WTC11 (cell line): Measurements from ENCODE around the gene CCDC3. TPM values are rescaled to one million over a fixed set of nuclear protein-coding genes. Genes with fewer than 3 reads are reported as not detected.

ENCODE experiments used
- ATAC-seq: fragments of 200-7000 bp; cut with Tn5 transposase; 2 replicates; pipeline ENCODE4 v1.10.0; 2021; ENCODE audit warnings: mild to moderate bottlenecking, moderate library complexity
- CTCF ChIA-PET: fragments of 300-600 bp; sonication (Branson Sonifier 250); formaldehyde crosslinking; loops from one replicate; lab custom pipeline; 2021; ENCODE audit warnings: antibody characterized with exemption; lab: Charles Lee
- POLR2A ChIA-PET: fragments of 350-600 bp; sonication (Branson Sonifier 250); formaldehyde crosslinking; loops from one replicate; lab custom pipeline; 2021; ENCODE audit warnings: antibody characterized with exemption; lab: Charles Lee
- DNase-seq: peaks from one replicate; pipeline ENCODE4 v3.0.0; 2021; ENCODE audit warnings: low spot score
- H3K27ac Mint-ChIP-seq: 2 replicates; pipeline ENCODE4 v1.8.0; 2021; ENCODE audit warnings: mixed read lengths
- H3K27me3 Mint-ChIP-seq: 2 replicates; pipeline ENCODE4 v1.8.0; 2021; ENCODE audit warnings: low read depth, mild to moderate bottlenecking, moderate library complexity, mixed read lengths
- H3K36me3 Mint-ChIP-seq: 2 replicates; pipeline ENCODE4 v1.8.0; 2021; ENCODE audit warnings: mixed read lengths
- H3K4me1 Mint-ChIP-seq: 2 replicates; pipeline ENCODE4 v1.8.0; 2022; ENCODE audit warnings: mixed read lengths
- H3K4me3 Mint-ChIP-seq: 2 replicates; pipeline ENCODE4 v1.8.0; 2021; ENCODE audit warnings: mild to moderate bottlenecking, moderate library complexity, mixed read lengths
- H3K9me3 Mint-ChIP-seq: 2 replicates; pipeline ENCODE4 v1.8.0; 2021; ENCODE audit warnings: mixed read lengths
- CDX4 ChIP-seq: fragments of 250-450 bp; sonication (Bioruptor Pico); IDR thresholded peaks from 2 replicates; pipeline ENCODE4 v1.9.0; 2021; ENCODE audit warnings: moderate library complexity, mild to moderate bottlenecking, inconsistent platforms, borderline replicate concordance
- EMX1 ChIP-seq: fragments of 250-450 bp; sonication (Bioruptor Pico); IDR thresholded peaks from 2 replicates; pipeline ENCODE4 v1.8.0; 2021; ENCODE audit warnings: mild to moderate bottlenecking
- ERG ChIP-seq: fragments of 250-450 bp; sonication (Bioruptor Pico); IDR thresholded peaks from 2 replicates; pipeline ENCODE4 v1.8.0; 2021; ENCODE audit warnings: mild to moderate bottlenecking
- ESRRA ChIP-seq: sonication (generic); formaldehyde crosslinking; IDR thresholded peaks from 2 replicates; pipeline ENCODE4 v1.8.1; 2022; ENCODE audit warnings: mild to moderate bottlenecking, missing genetic modification reagents, borderline replicate concordance
- FOXK1 ChIP-seq: sonication (generic); formaldehyde crosslinking; IDR thresholded peaks from 2 replicates; pipeline ENCODE4 v1.8.0; 2022; ENCODE audit warnings: mild to moderate bottlenecking, moderate library complexity, missing genetic modification reagents
- FOXP1 ChIP-seq: sonication (generic); formaldehyde crosslinking; IDR thresholded peaks from 2 replicates; pipeline ENCODE4 v1.8.0; 2022; ENCODE audit warnings: missing genetic modification reagents, mild to moderate bottlenecking, moderate library complexity, borderline replicate concordance
- GRHL2 ChIP-seq: fragments of 250-450 bp; sonication (Bioruptor Pico); IDR thresholded peaks from 2 replicates; pipeline ENCODE4 v1.8.0; 2022; ENCODE audit warnings: mild to moderate bottlenecking, moderate library complexity; ENCODE audit not compliant: insufficient replicate concordance, severe bottlenecking
- HMGXB4 ChIP-seq: sonication (generic); formaldehyde crosslinking; IDR thresholded peaks from 2 replicates; pipeline ENCODE4 v1.8.1; 2023; ENCODE audit warnings: mild to moderate bottlenecking, moderate library complexity, missing genetic modification reagents
- JAZF1 ChIP-seq: fragments of 250-450 bp; sonication (Bioruptor Pico); IDR thresholded peaks from 2 replicates; pipeline ENCODE4 v1.9.0; 2021; ENCODE audit warnings: moderate library complexity, mild to moderate bottlenecking, inconsistent platforms
- MYBL2 ChIP-seq: sonication (generic); formaldehyde crosslinking; IDR thresholded peaks from 2 replicates; pipeline ENCODE4 v1.8.1; 2023; ENCODE audit warnings: mild to moderate bottlenecking, moderate library complexity, missing genetic modification reagents
- NFATC4 ChIP-seq: fragments of 250-450 bp; sonication (Bioruptor Pico); IDR thresholded peaks from 2 replicates; pipeline ENCODE4 v1.9.0; 2021; ENCODE audit warnings: mild to moderate bottlenecking
- NFE2L1 ChIP-seq: sonication (generic); formaldehyde crosslinking; IDR thresholded peaks from 2 replicates; pipeline ENCODE4 v1.8.1; 2023; ENCODE audit warnings: missing genetic modification reagents
- NR2C2 ChIP-seq: sonication (generic); formaldehyde crosslinking; IDR thresholded peaks from 2 replicates; pipeline ENCODE4 v1.8.0; 2022; ENCODE audit warnings: mild to moderate bottlenecking, missing genetic modification reagents
- TCF7 ChIP-seq: sonication (generic); formaldehyde crosslinking; IDR thresholded peaks from 2 replicates; pipeline ENCODE4 v1.8.0; 2022; ENCODE audit warnings: mild to moderate bottlenecking, low read depth, missing genetic modification reagents, moderate library complexity
- USF1 ChIP-seq: sonication (generic); formaldehyde crosslinking; IDR thresholded peaks from 2 replicates; pipeline ENCODE4 v1.8.0; 2022; ENCODE audit warnings: mild to moderate bottlenecking, missing genetic modification reagents
- USF2 ChIP-seq: sonication (generic); formaldehyde crosslinking; IDR thresholded peaks from 2 replicates; pipeline ENCODE4 v1.8.1; 2023; ENCODE audit warnings: mild to moderate bottlenecking, missing genetic modification reagents, moderate library complexity
- ZMAT4 ChIP-seq: fragments of 250-450 bp; sonication (Bioruptor Pico); IDR thresholded peaks from 2 replicates; pipeline ENCODE4 v1.9.0; 2021; ENCODE audit warnings: mild to moderate bottlenecking
- ZNF121 ChIP-seq: sonication (generic); formaldehyde crosslinking; IDR thresholded peaks from 2 replicates; pipeline ENCODE4 v1.8.0; 2023; ENCODE audit warnings: missing genetic modification reagents
- ZNF138 ChIP-seq: sonication (generic); formaldehyde crosslinking; conservative IDR thresholded peaks from 2 replicates; pipeline ENCODE4 v1.8.1; 2022; ENCODE audit warnings: mild to moderate bottlenecking, moderate library complexity, missing genetic modification reagents
- ZNF281 ChIP-seq: sonication (generic); formaldehyde crosslinking; IDR thresholded peaks from 2 replicates; pipeline ENCODE4 v1.8.0; 2023; ENCODE audit warnings: mild to moderate bottlenecking, missing genetic modification reagents
- ZNF416 ChIP-seq: fragments of 250-450 bp; sonication (Bioruptor Pico); IDR thresholded peaks from 2 replicates; pipeline ENCODE4 v1.9.0; 2021; ENCODE audit warnings: mild to moderate bottlenecking, inconsistent platforms
- ZNF423 ChIP-seq: fragments of 250-450 bp; sonication (Bioruptor Pico); IDR thresholded peaks from 2 replicates; pipeline ENCODE4 v2.1.2; 2022; ENCODE audit warnings: mild to moderate bottlenecking, moderate library complexity
- ZNF532 ChIP-seq: fragments of 250-450 bp; sonication (Bioruptor Pico); IDR thresholded peaks from 2 replicates; pipeline ENCODE4 v1.9.0; 2021; ENCODE audit warnings: mild to moderate bottlenecking, borderline replicate concordance
- total RNA-seq: library from RNA; stranded (reverse); gene quantifications from 3 replicates; pipeline ENCODE4 v1.2.3, GENCODE V29; 2021

CCDC3 gene
- total RNA-seq, 1 experiment from 2014 or later = 3.5 TPM

- no peak overlapping the region for H3K27ac Mint-ChIP-seq
- H3K9me3 Mint-ChIP-seq = peaks cover 19% of the 10 kb centered on the region
- TF ChIP-seq FOXP1 = no peak
- TF ChIP-seq MYBL2 (CRISPR knock-in tag) = no peak
- TF ChIP-seq ZNF138 (CRISPR knock-in tag) = no peak
- TF ChIP-seq GRHL2 (CRISPR knock-in tag) = no peak
- TF ChIP-seq USF2 (CRISPR knock-in tag) = peak; percentile 54
- peak; percentile 53 for TF ChIP-seq USF1 (CRISPR knock-in tag)
- TF ChIP-seq, all 79 proteins: peak for 2
- ChIA-PET POLR2A (interaction anchor here (0.5 kb wide), 1 partner anchor 633 kb away, joined by 5 read pairs; no protein-coding TSS in a partner anchor), CTCF (interaction anchor here (0.8 kb wide), 1 partner anchor 190 kb away, joined by 3 read pairs; no protein-coding TSS in a partner anchor)
- DNase-seq = no peak
- Mint-ChIP-seq H3K4me1 (peaks cover 10% of the 10 kb centered on the region), H3K27me3 (peaks cover 2% of the 10 kb centered on the region; the same call in 1 of the 2 replicates), H3K4me3 (no peak overlapping the region), H3K36me3 (no peaks in the 10 kb centered on the region)
- ATAC-seq = peak; percentile 44
Observed at GRCh38 chr10:12897278-12897677, 104.2 kb downstream of the CCDC3 start.

GRCh38 chr10:12896251-12896650, 105.3 kb downstream of the CCDC3 start:
- peaks cover 29% of the 10 kb centered on the region for H3K9me3 Mint-ChIP-seq
- ChIA-PET POLR2A (no interaction called here), CTCF (no interaction called here)
- no peaks in the 10 kb centered on the region for H3K36me3 Mint-ChIP-seq
- no peak overlapping the region for H3K4me3 Mint-ChIP-seq
- no peak for ATAC-seq
- no peak for DNase-seq
- peaks cover 2% of the 10 kb centered on the region; the same call in 1 of the 2 replicates for H3K27me3 Mint-ChIP-seq
- H3K27ac Mint-ChIP-seq = no peak overlapping the region
- H3K4me1 Mint-ChIP-seq = peaks cover 8% of the 10 kb centered on the region
- no peak for TF ChIP-seq ZNF121 (CRISPR knock-in tag)
- no peak for TF ChIP-seq GRHL2 (CRISPR knock-in tag)
- no peak for TF ChIP-seq ZNF416 (CRISPR knock-in tag)
- TF ChIP-seq NFE2L1 = no peak
- TF ChIP-seq HMGXB4 (CRISPR knock-in tag) = no peak
- no peak for TF ChIP-seq ZNF423 (CRISPR knock-in tag)
- TF ChIP-seq JAZF1 (CRISPR knock-in tag) = no peak
- no peak for TF ChIP-seq EMX1 (CRISPR knock-in tag)
- TF ChIP-seq ERG (CRISPR knock-in tag) = no peak
- TF ChIP-seq ESRRA (CRISPR knock-in tag) = no peak
- no peak for TF ChIP-seq ZMAT4
- no peak for TF ChIP-seq FOXK1 (CRISPR knock-in tag)
- no peak for TF ChIP-seq NR2C2 (CRISPR knock-in tag)
- no peak for TF ChIP-seq TCF7 (CRISPR knock-in tag)
- TF ChIP-seq ZNF281 (CRISPR knock-in tag) = no peak
- no peak for TF ChIP-seq NFATC4 (CRISPR knock-in tag)
- TF ChIP-seq CDX4 (CRISPR knock-in tag) = no peak
- no peak for TF ChIP-seq ZNF532 (CRISPR knock-in tag)
